GM23338 (cell line): Measurements from ENCODE around the gene MFSD11. TPM values are rescaled to one million over a fixed set of nuclear protein-coding genes. Genes with fewer than 3 reads are reported as not detected.

Experiments
- ATAC-seq: fragments of 200-7000 bp; cut with Tn5 transposase; 3 replicates; pipeline ENCODE4 v1.9.1; 2020
- DNase-seq: peaks from one replicate; pipeline ENCODE4 v3.0.0-alpha.2; 2015; ENCODE audit warnings: low spot score
- H2AFZ ChIP-seq: fragments of 200-600 bp; sonication (generic); 2 replicates; pipeline ENCODE4 v1.8.0; 2016; ENCODE audit warnings: antibody characterized with exemption, mild to moderate bottlenecking, moderate library complexity
- H3F3A ChIP-seq: fragments of 200-600 bp; sonication (generic); replicated peaks from 2 replicates; pipeline ENCODE4 v1.8.0; 2017; ENCODE audit warnings: antibody characterized with exemption, mixed run types, low read depth
- H3K27ac ChIP-seq: fragments of 200-600 bp; sonication (generic); 2 replicates; pipeline ENCODE4 v1.6.1; 2016; ENCODE audit warnings: low read depth
- H3K27me3 ChIP-seq: fragments of 200-600 bp; sonication (generic); 2 replicates; pipeline ENCODE4 v1.8.0; 2016; ENCODE audit warnings: mild to moderate bottlenecking, mixed run types, moderate library complexity; ENCODE audit not compliant: insufficient read depth
- H3K36me3 ChIP-seq: fragments of 200-600 bp; sonication (generic); 2 replicates; pipeline ENCODE4 v1.8.0; 2016; ENCODE audit warnings: mild to moderate bottlenecking; ENCODE audit not compliant: insufficient read depth
- H3K4me1 ChIP-seq: fragments of 200-600 bp; sonication (generic); 2 replicates; pipeline ENCODE4 v1.8.0; 2016; ENCODE audit warnings: mild to moderate bottlenecking, moderate library complexity; ENCODE audit not compliant: insufficient read depth
- H3K4me2 ChIP-seq: fragments of 200-600 bp; sonication (generic); 2 replicates; pipeline ENCODE4 v1.7.1; 2017; ENCODE audit warnings: mixed run types
- H3K4me3 ChIP-seq: fragments of 200-600 bp; sonication (generic); 2 replicates; pipeline ENCODE4 v1.6.1; 2016; ENCODE audit warnings: mixed run types
- H3K79me2 ChIP-seq: fragments of 200-600 bp; sonication (generic); replicated peaks from 2 replicates; pipeline ENCODE4 v1.8.0; 2017; ENCODE audit warnings: mild to moderate bottlenecking; ENCODE audit not compliant: insufficient read depth
- H3K9me2 ChIP-seq: fragments of 200-600 bp; sonication (generic); 2 replicates; pipeline ENCODE4 v1.8.0; 2017; ENCODE audit not compliant: insufficient read depth
- H4K20me1 ChIP-seq: fragments of 200-600 bp; sonication (generic); replicated peaks from 2 replicates; pipeline ENCODE4 v1.8.0; 2017; ENCODE audit warnings: mild to moderate bottlenecking; ENCODE audit not compliant: insufficient read depth
- H3K27ac Mint-ChIP-seq: 2 replicates; pipeline ENCODE4 v1.8.0; 2020; ENCODE audit warnings: inconsistent platforms, mild to moderate bottlenecking, moderate library complexity, mixed read lengths
- H3K27me3 Mint-ChIP-seq: 3 replicates; pipeline ENCODE4 v1.8.0; 2022; ENCODE audit warnings: low read depth, mild to moderate bottlenecking, moderate library complexity, mixed read lengths, inconsistent platforms; ENCODE audit not compliant: insufficient read depth, poor library complexity
- H3K36me3 Mint-ChIP-seq: 3 replicates; pipeline ENCODE4 v1.8.0; 2021; ENCODE audit warnings: low read depth, mild to moderate bottlenecking, inconsistent platforms, moderate library complexity, mixed read lengths
- H3K4me1 Mint-ChIP-seq: 3 replicates; pipeline ENCODE4 v1.8.0; 2020; ENCODE audit warnings: mild to moderate bottlenecking, inconsistent platforms, mixed read lengths
- H3K4me3 Mint-ChIP-seq: 3 replicates; pipeline ENCODE4 v1.8.0; 2021; ENCODE audit warnings: moderate library complexity, mild to moderate bottlenecking, inconsistent platforms, mixed read lengths
- H3K9me3 Mint-ChIP-seq: 3 replicates; pipeline ENCODE4 v1.8.0; 2020; ENCODE audit warnings: moderate library complexity, mild to moderate bottlenecking, inconsistent platforms, mixed read lengths
- EZH2phosphoT487 ChIP-seq: fragments of 200-600 bp; sonication (generic); IDR thresholded peaks from one replicate; pipeline ENCODE4 v1.8.1; 2018; ENCODE audit warnings: antibody characterized with exemption; ENCODE audit not compliant: unreplicated experiment
- JUNB ChIP-seq: IDR thresholded peaks from one replicate; pipeline ENCODE4 v1.6.1; 2016; ENCODE audit warnings: antibody characterized with exemption; ENCODE audit not compliant: unreplicated experiment
- NANOG ChIP-seq: IDR thresholded peaks from 2 replicates; pipeline ENCODE4 v1.6.1; 2016; ENCODE audit warnings: antibody characterized with exemption, borderline replicate concordance
- REST ChIP-seq: IDR thresholded peaks from one replicate; pipeline ENCODE4 v1.6.1; 2018; ENCODE audit warnings: antibody characterized with exemption; ENCODE audit not compliant: unreplicated experiment
- STAT1 ChIP-seq: IDR thresholded peaks from one replicate; pipeline ENCODE4 v1.6.1; 2016; ENCODE audit warnings: antibody characterized with exemption; ENCODE audit not compliant: unreplicated experiment
- ZNF114 ChIP-seq: fragments of 250-450 bp; sonication (Bioruptor Pico); IDR thresholded peaks from 2 replicates; pipeline ENCODE4 v1.5.0; 2020; ENCODE audit warnings: mild to moderate bottlenecking, moderate library complexity
- ZNF331 ChIP-seq: fragments of 250-450 bp; sonication (Bioruptor Pico); IDR thresholded peaks from 2 replicates; pipeline ENCODE4 v1.5.0; 2020; ENCODE audit warnings: low read depth, mild to moderate bottlenecking, moderate library complexity
- polyA plus RNA-seq: library from polyadenylated mRNA; unstranded; fragments of >200 nt; fragmentation: Nextera tagmentation; extraction: Ambion mirVana; gene quantifications from 2 replicates; pipeline ENCODE4 v1.2.1, GENCODE V29; 2016
- total RNA-seq: library from RNA; depleted of rRNA; stranded (reverse); fragments of >200 nt; shearing (Covaris generic); gene quantifications from 2 replicates; pipeline ENCODE4 v1.2.3, GENCODE V29; 2014
- TF ChIP-seq, protein P1 (sequence below), 2 experiments: fragments of 200-600 bp in 1 of 2; sonication (generic) in 1 of 2; conservative IDR thresholded peaks; 2 replicates each; pipeline versions ENCODE4 v1.5.1 to v1.6.1; 2016 to 2017; ENCODE audit warnings: antibody characterized with exemption in 2 of 2, low read depth in 2 of 2, mild to moderate bottlenecking in 2 of 2, moderate library complexity in 1 of 2

MFSD11 gene
- total and polyA plus RNA-seq, 2 experiments from 2014 or later = 10.2 to 35.3 TPM

GRCh38 chr17:76696763-76697701, 40.9 kb upstream of the MFSD11 start:
- H3F3A ChIP-seq = no peaks in the 10 kb centered on the region
- Mint-ChIP-seq H3K4me1 (peaks cover 42% of the 10 kb centered on the region), H3K4me3 (0 out of 3 replicates have a peak overlapping the region, but pooled peaks have one; percentile 21), H3K36me3 (no peaks in the 10 kb centered on the region), H3K27me3 (peaks cover 17% of the 10 kb centered on the region), H3K27ac (no peak overlapping the region), H3K9me3 (no peaks in the 10 kb centered on the region)
- TF ChIP-seq ZNF114 (CRISPR knock-in tag) (no peak), EZH2phosphoT487 (no peak), NANOG (no peak), JUNB (no peak)
- TF ChIP-seq, protein P1, sequence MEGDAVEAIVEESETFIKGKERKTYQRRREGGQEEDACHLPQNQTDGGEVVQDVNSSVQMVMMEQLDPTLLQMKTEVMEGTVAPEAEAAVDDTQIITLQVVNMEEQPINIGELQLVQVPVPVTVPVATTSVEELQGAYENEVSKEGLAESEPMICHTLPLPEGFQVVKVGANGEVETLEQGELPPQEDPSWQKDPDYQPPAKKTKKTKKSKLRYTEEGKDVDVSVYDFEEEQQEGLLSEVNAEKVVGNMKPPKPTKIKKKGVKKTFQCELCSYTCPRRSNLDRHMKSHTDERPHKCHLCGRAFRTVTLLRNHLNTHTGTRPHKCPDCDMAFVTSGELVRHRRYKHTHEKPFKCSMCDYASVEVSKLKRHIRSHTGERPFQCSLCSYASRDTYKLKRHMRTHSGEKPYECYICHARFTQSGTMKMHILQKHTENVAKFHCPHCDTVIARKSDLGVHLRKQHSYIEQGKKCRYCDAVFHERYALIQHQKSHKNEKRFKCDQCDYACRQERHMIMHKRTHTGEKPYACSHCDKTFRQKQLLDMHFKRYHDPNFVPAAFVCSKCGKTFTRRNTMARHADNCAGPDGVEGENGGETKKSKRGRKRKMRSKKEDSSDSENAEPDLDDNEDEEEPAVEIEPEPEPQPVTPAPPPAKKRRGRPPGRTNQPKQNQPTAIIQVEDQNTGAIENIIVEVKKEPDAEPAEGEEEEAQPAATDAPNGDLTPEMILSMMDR (conservative IDR thresholded peaks at IDR 0.05; ENCODE audit: low read depth in 2 of 2) = no peak
- H3K4me3 ChIP-seq = 0 out of 2 replicates have a peak overlapping the region, but pooled peaks have one; percentile 20
- no peak for ATAC-seq
- no peaks in the 10 kb centered on the region for H4K20me1 ChIP-seq
- H2AFZ ChIP-seq = no peak overlapping the region
- peaks cover 5% of the 10 kb centered on the region; the same call in 1 of the 2 replicates for H3K79me2 ChIP-seq
- no peak for DNase-seq
- 0 out of 2 replicates have a peak overlapping the region, but pooled peaks have one; percentile 14 for H3K27ac ChIP-seq
- no peaks in the 10 kb centered on the region for H3K9me2 ChIP-seq
- peaks cover 34% of the 10 kb centered on the region for H3K4me1 ChIP-seq
- H3K4me2 ChIP-seq = peak overlapping the region; percentile 64
- H3K27me3 ChIP-seq = no peaks in the 10 kb centered on the region
- no peaks in the 10 kb centered on the region for H3K36me3 ChIP-seq

DNA sequence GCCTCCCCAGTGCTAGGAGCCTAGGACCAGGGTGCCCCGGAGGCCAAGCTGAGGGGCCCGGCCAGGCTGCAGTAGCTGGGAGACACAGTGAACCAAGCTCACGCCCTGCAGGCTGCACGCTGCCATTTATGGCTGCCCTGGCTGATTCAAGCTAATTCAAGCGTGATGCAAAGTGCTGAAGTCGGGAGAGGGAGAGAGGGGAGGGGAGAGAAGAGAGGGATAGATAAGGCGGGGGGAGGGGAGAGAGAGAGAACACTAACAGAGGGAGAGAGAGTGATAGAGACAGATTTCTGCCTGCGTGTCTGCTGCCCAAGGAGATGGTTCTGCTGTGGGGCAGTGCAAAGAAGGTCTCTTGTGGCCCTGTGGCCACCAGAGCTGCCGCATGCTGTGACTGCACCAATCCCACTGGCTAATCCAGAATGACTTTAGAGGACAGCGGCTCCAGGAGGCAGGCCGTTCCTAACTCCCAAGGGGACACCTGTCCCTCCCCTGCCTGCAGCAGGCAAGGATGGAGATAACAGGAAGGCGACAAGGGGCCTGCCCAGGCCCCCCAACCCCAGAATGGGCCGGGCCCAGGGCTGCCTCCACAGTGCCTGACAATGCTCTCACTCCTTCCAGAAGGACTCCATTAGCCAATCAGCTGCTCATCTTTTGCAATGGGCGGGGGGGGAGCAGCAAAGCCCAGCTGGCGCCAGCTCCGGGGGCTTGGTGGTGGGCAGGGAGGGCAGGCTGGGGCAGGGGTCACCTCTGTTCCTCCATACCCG, 40.0 kb upstream of the MFSD11 start:
- Mint-ChIP-seq H3K36me3 (no peaks in the 10 kb centered on the region), H3K4me3 (no peak overlapping the region)
- TF ChIP-seq ZNF331 (CRISPR knock-in tag) (no peak), REST (no peak), STAT1 (no peak)
- TF ChIP-seq, protein P1 (conservative IDR thresholded peaks at IDR 0.05; ENCODE audit: low read depth in 2 of 2) = no peak

More for the DNA sequence above, 40.0 kb upstream of the MFSD11 start:
- Mint-ChIP-seq H3K9me3 (no peaks in the 10 kb centered on the region), H3K27me3 (peaks cover 17% of the 10 kb centered on the region), H3K4me1 (peaks cover 43% of the 10 kb centered on the region), H3K27ac (no peak overlapping the region)
- Histone ChIP-seq H3K4me1 (peaks cover 35% of the 10 kb centered on the region), H3K9me2 (no peaks in the 10 kb centered on the region), H3K79me2 (peaks cover 6% of the 10 kb centered on the region; the same call in 1 of the 2 replicates), H3K27me3 (no peaks in the 10 kb centered on the region), H3K27ac (no peak overlapping the region), H3K4me3 (0 out of 2 replicates have a peak overlapping the region, but pooled peaks have one; percentile 20), H4K20me1 (no peaks in the 10 kb centered on the region), H3F3A (no peaks in the 10 kb centered on the region), H2AFZ (no peak overlapping the region), H3K36me3 (no peaks in the 10 kb centered on the region), H3K4me2 (peak overlapping the region; percentile 64)
- DNase-seq (peak; percentile 70), ATAC-seq (peak; percentile 63)
